Mesendoderm (in vitro differentiated cells): ENCODE data around the gene THADA.
A peak's percentile ranks its signal among the peaks of the same experiment; 100 is the strongest.

Experiments
- DNase-seq: peaks from one replicate; pipeline ENCODE4 v3.0.0; 2013
- H2AK5ac ChIP-seq: 2 replicates; pipeline ENCODE4 v1.6.1; 2013; ENCODE audit warnings: low read length, inconsistent platforms
- H2BK120ac ChIP-seq: 2 replicates; pipeline ENCODE4 v1.6.1; 2013; ENCODE audit warnings: low read depth, mild to moderate bottlenecking, low read length, moderate library complexity, mixed read lengths
- H2BK15ac ChIP-seq: replicated peaks from 2 replicates; pipeline ENCODE4 v1.6.1; 2013; ENCODE audit warnings: low read depth, mild to moderate bottlenecking, moderate library complexity
- H2BK5ac ChIP-seq: 2 replicates; pipeline ENCODE4 v1.6.1; 2013; ENCODE audit warnings: low read length, inconsistent platforms
- H3K18ac ChIP-seq: 2 replicates; pipeline ENCODE4 v1.6.1; 2013; ENCODE audit warnings: mild to moderate bottlenecking, low read length, mixed read lengths
- H3K23ac ChIP-seq: one replicate; pipeline ENCODE4 v1.6.1; 2013; ENCODE audit warnings: low read length
- H3K27ac ChIP-seq: 2 replicates; pipeline ENCODE4 v1.5.1; 2013; ENCODE audit warnings: low read depth, mild to moderate bottlenecking, inconsistent platforms, low read length, moderate library complexity
- H3K27me3 ChIP-seq: 2 replicates; pipeline ENCODE4 v1.6.1; 2013; ENCODE audit warnings: low read length, control low read depth, mild to moderate bottlenecking, inconsistent platforms; ENCODE audit not compliant: insufficient read depth, poor library complexity
- H3K36me3 ChIP-seq: 2 replicates; pipeline ENCODE4 v1.6.1; 2013; ENCODE audit warnings: low read length, inconsistent platforms; ENCODE audit not compliant: control insufficient read depth, insufficient read depth
- H3K4ac ChIP-seq: one replicate; pipeline ENCODE4 v1.6.1; 2013; ENCODE audit warnings: low read depth, mild to moderate bottlenecking, low read length, moderate library complexity
- H3K4me1 ChIP-seq: 2 replicates; pipeline ENCODE4 v1.6.1; 2013; ENCODE audit warnings: low read depth, low read length, inconsistent platforms; ENCODE audit not compliant: control insufficient read depth
- H3K4me2 ChIP-seq: 2 replicates; pipeline ENCODE4 v1.6.1; 2013; ENCODE audit warnings: low read length
- H3K4me3 ChIP-seq: 2 replicates; pipeline ENCODE4 v1.5.1; 2013; ENCODE audit warnings: mild to moderate bottlenecking, low read length
- H3K56ac ChIP-seq: one replicate; pipeline ENCODE4 v1.6.1; 2013; ENCODE audit warnings: low read length
- H3K79me1 ChIP-seq: 2 replicates; pipeline ENCODE4 v1.6.1; 2013; ENCODE audit warnings: low read length, inconsistent platforms
- H3K79me2 ChIP-seq: 2 replicates; pipeline ENCODE4 v1.6.1; 2013; ENCODE audit warnings: mild to moderate bottlenecking, low read length; ENCODE audit not compliant: control insufficient read depth, insufficient read depth
- H3K9ac ChIP-seq: 2 replicates; pipeline ENCODE4 v1.6.1; 2013; ENCODE audit warnings: low read length, inconsistent platforms
- H4K5ac ChIP-seq: one replicate; pipeline ENCODE4 v1.6.1; 2013; ENCODE audit warnings: low read length
- H4K8ac ChIP-seq: one replicate; pipeline ENCODE4 v1.6.1; 2013; ENCODE audit warnings: low read depth, mild to moderate bottlenecking, control low read depth, low read length, moderate library complexity
- WGBS: extraction: QIAGEN DNeasy Blood & Tissue Kit; methylation state at CpG from one replicate; pipeline ENCODE4 v1.1.7; 2013; ENCODE audit warnings: low lambda C conversion rate, missing lambda C conversion rate; ENCODE audit not compliant: insufficient coverage; ENCODE audit errors: extremely low coverage; 5-methylcytosine and 5-hydroxymethylcytosine counted together

The THADA gene

DNA sequence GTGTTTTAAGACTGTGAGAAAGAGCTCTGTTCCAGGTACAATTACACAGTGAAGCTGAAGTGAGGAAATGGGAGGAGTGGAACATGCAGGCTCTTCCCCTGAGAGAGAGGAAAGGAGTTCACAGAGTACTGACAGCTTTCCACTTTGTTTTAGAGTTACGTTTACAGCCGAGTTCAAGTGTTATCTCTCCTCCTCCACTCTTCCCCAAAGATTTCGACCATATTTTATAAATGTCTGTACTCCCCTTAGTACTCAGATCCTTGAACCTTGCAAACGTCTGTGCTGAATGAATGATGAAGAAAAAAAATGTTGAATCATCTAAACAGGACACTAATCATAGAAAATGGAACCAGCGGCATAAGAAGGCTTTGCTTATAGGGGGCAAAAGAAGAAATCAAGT is 121.6 kb downstream of the THADA start:
- no peak overlapping the region for H3K23ac ChIP-seq
- DNase-seq: no peak
- H4K5ac ChIP-seq: no peak overlapping the region
- H3K4me1 ChIP-seq: peaks cover 2% of the 10 kb centered on the region
- peaks cover 1% of the 10 kb centered on the region for H3K79me1 ChIP-seq
- H3K27me3 ChIP-seq: no peaks in the 10 kb centered on the region
- no peak overlapping the region for H3K4ac ChIP-seq
- H2AK5ac ChIP-seq: no peak overlapping the region
- no peak overlapping the region for H2BK5ac ChIP-seq
- no peaks in the 10 kb centered on the region for H3K36me3 ChIP-seq
- H3K56ac ChIP-seq: no peak overlapping the region
- H3K27ac ChIP-seq: no peak overlapping the region
- no peak overlapping the region for H3K4me2 ChIP-seq
- no peak overlapping the region for H2BK120ac ChIP-seq
- H2BK15ac ChIP-seq: no peak overlapping the region
- no peak overlapping the region for H4K8ac ChIP-seq
- H3K79me2 ChIP-seq: no peaks in the 10 kb centered on the region
- H3K18ac ChIP-seq: no peak overlapping the region
- H3K4me3 ChIP-seq: no peak overlapping the region
- no CpG with 5 or more reads among the region's 5 CpGs for WGBS
- no peak overlapping the region for H3K9ac ChIP-seq

GRCh38 chr2:43473767-43474166 is 122.1 kb downstream of the THADA start:
- no peak overlapping the region for H3K4me2 ChIP-seq
- no peak overlapping the region for H2AK5ac ChIP-seq
- no peak overlapping the region for H2BK5ac ChIP-seq
- no peaks in the 10 kb centered on the region for H3K36me3 ChIP-seq
- no peak overlapping the region for H2BK15ac ChIP-seq
- H3K27ac ChIP-seq: no peak overlapping the region
- peaks cover 1% of the 10 kb centered on the region for H3K79me1 ChIP-seq
- WGBS: no CpG with 5 or more reads among the region's 8 CpGs
- H3K4me1 ChIP-seq: peaks cover 3% of the 10 kb centered on the region
- H3K23ac ChIP-seq: no peak overlapping the region
- H3K79me2 ChIP-seq: no peaks in the 10 kb centered on the region
- H3K9ac ChIP-seq: no peak overlapping the region
- no peak for DNase-seq
- H3K27me3 ChIP-seq: no peaks in the 10 kb centered on the region
- no peak overlapping the region for H4K5ac ChIP-seq
- no peak overlapping the region for H3K4me3 ChIP-seq
- H3K4ac ChIP-seq: no peak overlapping the region
- H4K8ac ChIP-seq: no peak overlapping the region
- no peak overlapping the region for H3K18ac ChIP-seq
- H2BK120ac ChIP-seq: no peak overlapping the region
- H3K56ac ChIP-seq: no peak overlapping the region

DNA sequence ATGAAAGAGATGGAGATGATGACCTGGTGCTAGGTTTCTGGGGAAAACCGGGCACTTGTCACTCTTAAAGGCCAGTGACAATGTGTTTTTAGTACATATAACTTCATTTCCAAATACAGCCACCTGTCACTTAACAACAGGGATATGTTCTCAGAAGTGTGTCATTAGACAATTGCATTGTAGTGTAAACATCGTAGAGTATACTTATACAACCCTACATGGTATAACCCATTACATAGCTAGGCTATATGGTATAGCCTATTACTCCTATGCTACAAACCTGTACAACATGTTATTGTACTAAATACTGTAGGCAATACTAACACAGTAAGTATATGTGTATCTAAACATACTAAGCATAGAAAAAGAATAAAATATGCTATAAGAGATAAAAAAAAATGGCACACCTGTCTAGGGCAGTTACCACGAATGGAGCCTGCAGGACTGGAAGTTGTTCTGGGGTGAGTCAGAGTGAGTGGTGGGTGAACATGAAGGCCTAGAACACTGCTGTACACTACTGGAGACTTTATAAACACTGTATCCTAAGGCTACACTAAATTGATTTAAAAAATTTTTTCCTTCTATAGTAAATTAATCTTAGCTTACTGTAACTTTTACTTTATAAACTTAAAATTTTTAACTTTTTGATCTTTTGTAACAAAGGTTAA is 123.2 kb downstream of the THADA start:
- Histone ChIP-seq H3K9ac (no peak overlapping the region), H3K18ac (no peak overlapping the region), H4K5ac (no peak overlapping the region), H4K8ac (no peak overlapping the region), H3K27me3 (no peaks in the 10 kb centered on the region), H2BK15ac (no peak overlapping the region), H3K56ac (no peak overlapping the region), H3K36me3 (no peaks in the 10 kb centered on the region), H3K4ac (no peak overlapping the region), H3K27ac (no peak overlapping the region), H3K79me2 (no peaks in the 10 kb centered on the region), H3K4me3 (no peak overlapping the region), H2AK5ac (no peak overlapping the region), H3K79me1 (peaks cover 1% of the 10 kb centered on the region), H2BK120ac (no peak overlapping the region), H2BK5ac (no peak overlapping the region), H3K4me1 (peaks cover 3% of the 10 kb centered on the region), H3K23ac (no peak overlapping the region), H3K4me2 (no peak overlapping the region)
- WGBS: no CpG with 5 or more reads among the region's 3 CpGs
- no peak for DNase-seq

- no peak overlapping the region for H2BK120ac ChIP-seq
- H3K36me3 ChIP-seq: no peaks in the 10 kb centered on the region
- H3K56ac ChIP-seq: no peak overlapping the region
- H4K8ac ChIP-seq: no peak overlapping the region
- no peak overlapping the region for H3K27ac ChIP-seq
- no peak overlapping the region for H2BK5ac ChIP-seq
- H3K27me3 ChIP-seq: no peaks in the 10 kb centered on the region
- no peak overlapping the region for H4K5ac ChIP-seq
- no peaks in the 10 kb centered on the region for H3K79me1 ChIP-seq
- H3K4ac ChIP-seq: no peak overlapping the region
- no peaks in the 10 kb centered on the region for H3K79me2 ChIP-seq
- no peak overlapping the region for H3K4me3 ChIP-seq
- H3K23ac ChIP-seq: no peak overlapping the region
- no CpG with 5 or more reads among the region's 3 CpGs for WGBS
- peaks cover 3% of the 10 kb centered on the region for H3K4me1 ChIP-seq
- no peak overlapping the region for H2AK5ac ChIP-seq
- DNase-seq: no peak
- no peak overlapping the region for H3K9ac ChIP-seq
- no peak overlapping the region for H2BK15ac ChIP-seq
- H3K4me2 ChIP-seq: no peak overlapping the region
- H3K18ac ChIP-seq: no peak overlapping the region
Observed at GRCh38 chr2:43469713-43470112, 126.1 kb downstream of the THADA start.

DNA sequence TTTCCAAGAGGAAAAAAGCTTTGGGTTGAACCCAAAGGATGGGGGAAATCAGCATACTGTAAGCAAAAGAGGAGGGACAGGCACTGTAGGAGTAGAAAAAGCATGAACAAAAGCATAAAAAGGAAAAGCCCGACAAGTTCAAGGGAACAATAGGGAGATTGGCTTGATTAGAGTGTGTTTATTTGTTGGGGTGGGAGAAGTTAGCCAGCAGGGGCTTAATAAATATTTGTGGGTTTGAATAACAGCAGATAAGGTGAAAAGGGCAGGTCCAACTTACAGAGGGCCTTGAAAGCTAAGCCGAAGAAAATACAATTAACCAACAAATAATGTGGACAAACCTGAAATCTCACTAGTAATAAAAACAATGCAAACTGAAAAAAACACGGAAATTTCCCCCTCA is 126.7 kb downstream of the THADA start:
- Histone ChIP-seq H3K4me3 (no peak overlapping the region), H3K79me2 (no peaks in the 10 kb centered on the region), H3K4me1 (peaks cover 3% of the 10 kb centered on the region), H3K27me3 (no peaks in the 10 kb centered on the region), H2AK5ac (no peak overlapping the region), H2BK120ac (no peak overlapping the region), H3K4ac (no peak overlapping the region), H4K5ac (no peak overlapping the region), H2BK5ac (no peak overlapping the region), H3K27ac (peak overlapping the region; percentile 53), H3K56ac (no peak overlapping the region), H4K8ac (peak overlapping the region; percentile 56), H3K9ac (no peak overlapping the region), H3K36me3 (no peaks in the 10 kb centered on the region), H3K23ac (no peak overlapping the region), H2BK15ac (no peak overlapping the region), H3K18ac (peak overlapping the region; percentile 80), H3K79me1 (no peaks in the 10 kb centered on the region), H3K4me2 (no peak overlapping the region)
- DNase-seq: peak; percentile 44
- WGBS: no CpG with 5 or more reads among the region's 3 CpGs

- no peak overlapping the region for H2BK15ac ChIP-seq
- H2BK120ac ChIP-seq: no peak overlapping the region
- H3K27me3 ChIP-seq: no peaks in the 10 kb centered on the region
- no peak overlapping the region for H4K5ac ChIP-seq
- no peak overlapping the region for H3K9ac ChIP-seq
- no peak overlapping the region for H2AK5ac ChIP-seq
- H3K27ac ChIP-seq: no peak overlapping the region
- no peak overlapping the region for H3K4ac ChIP-seq
- no peak for DNase-seq
- no peak overlapping the region for H3K18ac ChIP-seq
- no peaks in the 10 kb centered on the region for H3K79me1 ChIP-seq
- H3K56ac ChIP-seq: no peak overlapping the region
- H4K8ac ChIP-seq: no peak overlapping the region
- no peak overlapping the region for H3K4me3 ChIP-seq
- no peak overlapping the region for H3K23ac ChIP-seq
- no peak overlapping the region for H3K4me2 ChIP-seq
- H3K4me1 ChIP-seq: peaks cover 3% of the 10 kb centered on the region
- H3K79me2 ChIP-seq: no peaks in the 10 kb centered on the region
- no CpG with 5 or more reads among the region's 3 CpGs for WGBS
- no peaks in the 10 kb centered on the region for H3K36me3 ChIP-seq
- no peak overlapping the region for H2BK5ac ChIP-seq
Observed at GRCh38 chr2:43467891-43468290, 127.9 kb downstream of the THADA start.
